Hepatocyte (in vitro differentiated cells): Measurements from ENCODE around the gene RPE65. TPM values are rescaled to one million over a fixed set of nuclear protein-coding genes. Genes with fewer than 3 reads are reported as not detected.

ENCODE experiments used
- DNase-seq: peaks from one replicate; pipeline ENCODE4 v3.0.0-alpha.2; 2016; ENCODE audit warnings: low spot score
- H2AFZ ChIP-seq: fragments of 200-600 bp; sonication (generic); 2 replicates; pipeline ENCODE4 v1.6.0; 2016; ENCODE audit warnings: antibody characterized with exemption, mild to moderate bottlenecking
- H3K27ac ChIP-seq: fragments of 200-600 bp; sonication (generic); 2 replicates; pipeline ENCODE4 v1.5.1; 2016; ENCODE audit warnings: mild to moderate bottlenecking
- H3K27me3 ChIP-seq: fragments of 200-600 bp; sonication (generic); 2 replicates; pipeline ENCODE4 v1.6.1; 2016
- H3K36me3 ChIP-seq: fragments of 200-600 bp; sonication (generic); replicated peaks from 2 replicates; pipeline ENCODE4 v1.5.1; 2016; ENCODE audit warnings: low read depth; ENCODE audit not compliant: insufficient read depth
- H3K4me1 ChIP-seq: fragments of 200-600 bp; sonication (generic); 2 replicates; pipeline ENCODE4 v1.5.1; 2016; ENCODE audit warnings: mild to moderate bottlenecking, moderate library complexity; ENCODE audit not compliant: insufficient read depth
- H3K4me2 ChIP-seq: fragments of 200-600 bp; sonication (generic); 2 replicates; pipeline ENCODE4 v1.6.0; 2016
- H3K4me3 ChIP-seq: fragments of 200-600 bp; sonication (generic); 2 replicates; pipeline ENCODE4 v1.5.1; 2016; ENCODE audit warnings: mild to moderate bottlenecking
- H3K79me2 ChIP-seq: fragments of 200-600 bp; sonication (generic); 2 replicates; pipeline ENCODE4 v1.6.0; 2017; ENCODE audit warnings: mild to moderate bottlenecking
- H3K9me2 ChIP-seq: fragments of 200-600 bp; sonication (generic); replicated peaks from 2 replicates; pipeline ENCODE4 v1.6.0; 2017; ENCODE audit warnings: mild to moderate bottlenecking; ENCODE audit not compliant: insufficient read depth
- H3K9me3 ChIP-seq: fragments of 200-600 bp; sonication (generic); 2 replicates; pipeline ENCODE4 v1.5.1; 2016; ENCODE audit warnings: low read depth, mild to moderate bottlenecking
- H4K20me1 ChIP-seq: fragments of 200-600 bp; sonication (generic); 2 replicates; pipeline ENCODE4 v1.6.0; 2016; ENCODE audit warnings: mild to moderate bottlenecking; ENCODE audit not compliant: insufficient read depth, poor library complexity, severe bottlenecking
- CTCF ChIP-seq: fragments of 200-600 bp; sonication (generic); IDR thresholded peaks from 2 replicates; pipeline ENCODE4 v1.5.1; 2016; ENCODE audit warnings: antibody characterized with exemption, mild to moderate bottlenecking; ENCODE audit not compliant: poor library complexity
- EZH2 ChIP-seq: fragments of 200-600 bp; sonication (generic); IDR thresholded peaks from 2 replicates; pipeline ENCODE4 v1.6.1; 2016; ENCODE audit warnings: antibody characterized with exemption, mild to moderate bottlenecking, borderline replicate concordance
- EZH2phosphoT487 ChIP-seq: fragments of 200-600 bp; sonication (generic); IDR thresholded peaks from one replicate; pipeline ENCODE4 v1.6.1; 2018; ENCODE audit warnings: antibody characterized with exemption, mild to moderate bottlenecking, low read depth, moderate library complexity; ENCODE audit not compliant: unreplicated experiment, severe bottlenecking
- WGBS: methylation state at CpG from one replicate; pipeline ENCODE4 v1.1.6; 2016; ENCODE audit warnings: low lambda C conversion rate; ENCODE audit errors: missing lambda C conversion rate; 5-methylcytosine and 5-hydroxymethylcytosine counted together
- polyA plus RNA-seq: library from polyadenylated mRNA; unstranded; fragments of >200 nt; fragmentation: Nextera tagmentation; extraction: Ambion mirVana; gene quantifications from 2 replicates; pipeline ENCODE4 v1.2.1, GENCODE V29; 2016
- total RNA-seq: library from RNA; depleted of rRNA; stranded (reverse); fragments of >200 nt; gene quantifications from 2 replicates; pipeline ENCODE4 v1.2.3, GENCODE V29; 2014

Gene RPE65
- total and polyA plus RNA-seq, 2 experiments from 2014 or later, result 0.39 to 0.70 TPM

- no peak overlapping the region for H2AFZ ChIP-seq
- no peaks in the 10 kb centered on the region for H4K20me1 ChIP-seq
- no peaks in the 10 kb centered on the region for H3K79me2 ChIP-seq
- WGBS, result 78% methylated on average over 2 of the region's 2 CpGs
- peak; percentile 36 for DNase-seq
- no peak overlapping the region for H3K4me3 ChIP-seq
- H3K27ac ChIP-seq, result no peak overlapping the region
- H3K4me1 ChIP-seq, result no peaks in the 10 kb centered on the region
- H3K9me2 ChIP-seq, result no peaks in the 10 kb centered on the region
- H3K9me3 ChIP-seq, result no peaks in the 10 kb centered on the region
- no peaks in the 10 kb centered on the region for H3K27me3 ChIP-seq
- TF ChIP-seq EZH2, result no peak
- peak; percentile 89 for TF ChIP-seq CTCF
- no peak for TF ChIP-seq EZH2phosphoT487
- no peak overlapping the region for H3K4me2 ChIP-seq
- H3K36me3 ChIP-seq, result no peaks in the 10 kb centered on the region
Measured at GRCh38 chr1:68470388-68470970, 20.7 kb upstream of the RPE65 start.

DNA sequence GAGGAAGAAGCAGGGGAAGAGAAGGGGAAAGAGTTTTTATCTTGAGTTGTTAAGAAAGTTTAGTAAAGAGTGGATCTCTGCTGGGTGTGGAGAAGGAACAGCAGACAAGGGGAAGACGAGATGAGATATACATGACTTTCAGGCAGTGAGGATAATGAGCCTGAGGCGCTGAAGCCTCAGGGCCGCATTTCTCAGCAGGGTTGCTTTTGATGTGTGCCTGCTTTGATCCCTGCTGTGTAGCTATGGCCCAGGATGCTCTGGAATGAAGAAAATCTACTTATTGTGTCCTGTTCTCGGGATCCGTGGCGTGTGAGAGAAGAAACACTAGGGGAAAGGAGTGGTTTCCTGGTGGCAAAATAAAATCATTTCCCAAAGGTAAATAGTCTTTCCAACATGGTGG is 15.1 kb upstream of the RPE65 start:
- no peaks in the 10 kb centered on the region for H3K9me2 ChIP-seq
- no peak for DNase-seq
- H3K4me3 ChIP-seq, result no peak overlapping the region
- no peak overlapping the region for H3K27ac ChIP-seq
- H3K4me2 ChIP-seq, result no peak overlapping the region
- 38% methylated on average over 6 of the region's 6 CpGs for WGBS
- H3K4me1 ChIP-seq, result no peaks in the 10 kb centered on the region
- H3K36me3 ChIP-seq, result no peaks in the 10 kb centered on the region
- H3K27me3 ChIP-seq, result no peaks in the 10 kb centered on the region
- no peak overlapping the region for H2AFZ ChIP-seq
- no peaks in the 10 kb centered on the region for H3K79me2 ChIP-seq
- no peaks in the 10 kb centered on the region for H4K20me1 ChIP-seq
- no peaks in the 10 kb centered on the region for H3K9me3 ChIP-seq
- TF ChIP-seq CTCF (no peak), EZH2phosphoT487 (no peak), EZH2 (no peak)

DNA sequence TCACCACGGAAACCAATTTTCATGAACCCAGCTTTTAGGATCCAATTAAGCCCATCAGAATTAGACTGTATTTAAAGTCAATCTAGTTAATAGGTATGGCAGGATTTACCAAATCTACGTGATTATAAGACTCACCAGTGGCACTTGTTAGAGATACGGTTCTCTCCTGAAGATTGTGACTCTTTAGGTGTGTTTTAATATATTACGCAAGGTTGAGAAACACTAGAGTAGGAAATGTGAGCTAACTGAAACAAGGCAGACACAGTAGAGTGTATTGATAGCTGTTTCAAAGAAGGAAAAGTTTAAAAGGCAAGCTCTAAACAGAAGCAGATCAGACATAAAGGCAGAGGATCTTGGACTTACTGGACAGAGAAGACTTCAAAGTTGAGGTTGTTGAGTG is 11.2 kb upstream of the RPE65 start:
- no peaks in the 10 kb centered on the region for H3K36me3 ChIP-seq
- no peaks in the 10 kb centered on the region for H3K9me2 ChIP-seq
- H3K4me3 ChIP-seq, result no peak overlapping the region
- no peak for DNase-seq
- H3K4me1 ChIP-seq, result no peaks in the 10 kb centered on the region
- no peaks in the 10 kb centered on the region for H3K9me3 ChIP-seq
- no peak overlapping the region for H2AFZ ChIP-seq
- H4K20me1 ChIP-seq, result no peaks in the 10 kb centered on the region
- WGBS, result 87% methylated on average over 4 of the region's 4 CpGs
- TF ChIP-seq CTCF (no peak), EZH2 (no peak), EZH2phosphoT487 (no peak)
- H3K79me2 ChIP-seq, result no peaks in the 10 kb centered on the region
- H3K4me2 ChIP-seq, result no peak overlapping the region
- H3K27ac ChIP-seq, result no peak overlapping the region
- no peaks in the 10 kb centered on the region for H3K27me3 ChIP-seq
